A549 (cell line): ENCODE measurements around the gene KRTAP13-3. TPM values are rescaled to one million over a fixed set of nuclear protein-coding genes. Genes with fewer than 3 reads are reported as not detected.

Experiments
- ATAC-seq, 2 experiments: fragments of 200-7000 bp in 1 of 2; fragments of >200 bp in 1 of 2; cut with Nextera tagmentation in 1 of 2; cut with Tn5 transposase in 1 of 2; 3 replicates each; pipeline versions ENCODE4 v1.8.0 to v1.9.1; 2018 to 2020; ENCODE audit warnings: mild to moderate bottlenecking in 1 of 2, moderate library complexity in 1 of 2
- CTCF ChIA-PET: fragments of 300-600 bp; sonication (Branson Sonifier 250); formaldehyde crosslinking; extraction: SDS; loops from one replicate; lab custom pipeline; 2021; ENCODE audit warnings: antibody characterized with exemption, inconsistent platforms; lab: Yijun Ruan, JAX
- POLR2A ChIA-PET: fragments of 350-600 bp; formaldehyde crosslinking; extraction: SDS; loops from one replicate; lab custom pipeline; 2021; ENCODE audit warnings: antibody characterized with exemption, inconsistent platforms; lab: Yijun Ruan, JAX
- DNase-seq, 2 experiments: peaks; one replicate each; pipeline versions ENCODE4 v3.0.0 to v3.0.0-alpha.2; 2011 to 2016; ENCODE audit warnings: low read depth in 1 of 2, low spot score in 1 of 2
- FAIRE-seq: peaks from 2 replicates; lab custom pipeline; 2011; peaks lifted over from hg19 to GRCh38; lab: Jason Lieb, UNC
- H3K27ac ChIP-seq, 2 experiments: fragments of >200 bp; sonication (Bioruptor Twin); formaldehyde crosslinking; 3 replicates each; pipeline ENCODE4 v1.5.1; 2016 to 2017
- H3K4me1 ChIP-seq: fragments of >200 bp; sonication (Bioruptor Twin); formaldehyde crosslinking; 3 replicates; pipeline ENCODE4 v1.6.1; 2016
- H3K4me2 ChIP-seq: fragments of >200 bp; sonication (Bioruptor Twin); formaldehyde crosslinking; 3 replicates; pipeline ENCODE4 v1.6.1; 2016
- H3K4me3 ChIP-seq: fragments of >200 bp; sonication (Bioruptor Twin); formaldehyde crosslinking; 3 replicates; pipeline ENCODE4 v1.5.1; 2016
- H3K9me3 ChIP-seq: fragments of >200 bp; sonication (Bioruptor Twin); formaldehyde crosslinking; 3 replicates; pipeline ENCODE4 v1.6.1; 2016
- BHLHE40 ChIP-seq: IDR thresholded peaks from 2 replicates; pipeline ENCODE4 v1.6.1; 2012; ENCODE audit warnings: low read depth, low read length, inconsistent platforms
- CBX2 ChIP-seq: fragments of 200-600 bp; sonication (generic); IDR thresholded peaks from 2 replicates; pipeline ENCODE4 v1.6.1; 2016; ENCODE audit warnings: low read depth, mild to moderate bottlenecking, borderline replicate concordance
- EHF ChIP-seq: fragments of 250-450 bp; sonication (Bioruptor Pico); IDR thresholded peaks from 2 replicates; pipeline ENCODE4 v1.5.0; 2020; ENCODE audit warnings: mild to moderate bottlenecking
- EHMT2 ChIP-seq: fragments of 200-600 bp; sonication (generic); IDR thresholded peaks from 2 replicates; pipeline ENCODE4 v1.6.1; 2016; ENCODE audit warnings: antibody characterized with exemption, low read depth, mild to moderate bottlenecking, moderate library complexity
- EP300 ChIP-seq, 2 experiments: fragments of >200 bp; sonication (Bioruptor Twin); formaldehyde crosslinking; IDR thresholded peaks; 2 replicates in 1 of 2; 3 replicates in 1 of 2; pipeline ENCODE4 v1.6.1; 2016 to 2017
- ESRRA ChIP-seq: fragments of 150-350 bp; IDR thresholded peaks from 2 replicates; pipeline ENCODE4 v1.6.1; 2014; ENCODE audit warnings: mild to moderate bottlenecking, low read length, borderline replicate concordance
- FOSB ChIP-seq: fragments of 250-450 bp; sonication (Bioruptor Pico); IDR thresholded peaks from 2 replicates; pipeline ENCODE4 v1.5.0; 2020; ENCODE audit warnings: mild to moderate bottlenecking, moderate library complexity
- FOSL2 ChIP-seq, 2 experiments: fragments of 450-650 bp in 1 of 2; fragments of >200 bp in 1 of 2; sonication (Bioruptor Twin) in 1 of 2; formaldehyde crosslinking; IDR thresholded peaks; 2 replicates each; pipeline versions ENCODE4 v1.5.0 to v1.6.1; 2016 to 2020; ENCODE audit warnings: mild to moderate bottlenecking in 1 of 2, moderate library complexity in 1 of 2
- FOXS1 ChIP-seq: fragments of 250-450 bp; sonication (Bioruptor Pico); IDR thresholded peaks from 2 replicates; pipeline ENCODE4 v1.5.0; 2020; ENCODE audit warnings: mild to moderate bottlenecking, moderate library complexity
- HDAC2 ChIP-seq: fragments of 200-600 bp; sonication (generic); IDR thresholded peaks from 2 replicates; pipeline ENCODE4 v1.6.1; 2016
- HOXA7 ChIP-seq: fragments of 250-450 bp; sonication (Bioruptor Pico); IDR thresholded peaks from 2 replicates; pipeline ENCODE4 v1.5.0; 2020; ENCODE audit warnings: mild to moderate bottlenecking, moderate library complexity
- HOXB13 ChIP-seq: fragments of 250-450 bp; sonication (Bioruptor Pico); IDR thresholded peaks from 2 replicates; pipeline ENCODE4 v1.5.0; 2020; ENCODE audit warnings: low read depth, mild to moderate bottlenecking, moderate library complexity
- HOXB5 ChIP-seq: fragments of 250-450 bp; sonication (Bioruptor Pico); IDR thresholded peaks from 2 replicates; pipeline ENCODE4 v1.5.0; 2020; ENCODE audit warnings: mild to moderate bottlenecking, moderate library complexity
- JUN ChIP-seq, 2 experiments: fragments of >200 bp; sonication (Bioruptor Twin); formaldehyde crosslinking; IDR thresholded peaks; 2 replicates in 1 of 2; 3 replicates in 1 of 2; pipeline ENCODE4 v1.6.1; 2016 to 2017
- KDM1A ChIP-seq: fragments of 200-600 bp; sonication (generic); IDR thresholded peaks from 2 replicates; pipeline ENCODE4 v1.6.1; 2016; ENCODE audit warnings: low read depth, mild to moderate bottlenecking
- MAFK ChIP-seq: fragments of 450-650 bp; IDR thresholded peaks from 2 replicates; pipeline ENCODE4 v1.6.1; 2014; ENCODE audit not compliant: partially characterized antibody
- MAZ ChIP-seq: fragments of 150-350 bp; IDR thresholded peaks from 2 replicates; pipeline ENCODE4 v1.6.1; 2014; ENCODE audit warnings: antibody characterized with exemption, low read depth, low read length, borderline replicate concordance
- POLR2AphosphoS2 ChIP-seq: conservative IDR thresholded peaks from 2 replicates; pipeline ENCODE4 v1.6.1; 2012; ENCODE audit warnings: low read length, improper control_type of control experiment, inconsistent platforms
- RCOR1 ChIP-seq: fragments of 150-350 bp; IDR thresholded peaks from 2 replicates; pipeline ENCODE4 v1.6.1; 2014; ENCODE audit warnings: antibody characterized with exemption, low read length, low read depth
- RNF2 ChIP-seq: fragments of 200-600 bp; sonication (generic); IDR thresholded peaks from 2 replicates; pipeline ENCODE4 v1.6.1; 2016; ENCODE audit warnings: low read depth, mild to moderate bottlenecking, antibody characterized with exemption, moderate library complexity, borderline replicate concordance
- TFCP2L1 ChIP-seq: fragments of 250-450 bp; sonication (Bioruptor Pico); IDR thresholded peaks from 2 replicates; pipeline ENCODE4 v1.5.0; 2021; ENCODE audit warnings: mild to moderate bottlenecking
- TP53 ChIP-seq: fragments of 250-450 bp; sonication (Bioruptor Pico); IDR thresholded peaks from 2 replicates; pipeline ENCODE4 v1.5.0; 2021; ENCODE audit warnings: mild to moderate bottlenecking, moderate library complexity
- USF2 ChIP-seq: fragments of 450-650 bp; IDR thresholded peaks from 2 replicates; pipeline ENCODE4 v1.6.1; 2014; ENCODE audit warnings: antibody characterized with exemption
- ZNF302 ChIP-seq: fragments of 250-450 bp; sonication (Bioruptor Pico); IDR thresholded peaks from 2 replicates; pipeline ENCODE4 v1.9.0; 2021; ENCODE audit warnings: inconsistent platforms, mild to moderate bottlenecking, moderate library complexity
- ZSCAN20 ChIP-seq: fragments of 250-450 bp; sonication (Bioruptor Pico); IDR thresholded peaks from 2 replicates; pipeline ENCODE4 v1.8.0; 2022; ENCODE audit warnings: mild to moderate bottlenecking, moderate library complexity
- WGBS: methylation state at CpG from one replicate; pipeline ENCODE4 v1.1.6; 2017; ENCODE audit errors: missing lambda C conversion rate; 5-methylcytosine and 5-hydroxymethylcytosine counted together
- polyA plus RNA-seq, 4 experiments: library from polyadenylated mRNA; depleted of rRNA in 3 of 4; stranded (reverse); fragments of >200 nt; fragmentation: RNase III in 1 of 4; extraction: RNeasy Plus Mini Kit Qiagen cat#74134 plus additional on column Dnase treatment in 1 of 4; gene quantifications; 2 replicates in 3 of 4; 3 replicates in 1 of 4; pipeline ENCODE4 v1.2.3, GENCODE V29; 2011 to 2017
- TF ChIP-seq, protein P1 (sequence below): fragments of 200-600 bp; sonication (generic); IDR thresholded peaks from 2 replicates; pipeline ENCODE4 v1.6.1; 2016; ENCODE audit warnings: antibody characterized with exemption, mild to moderate bottlenecking, moderate library complexity
- TF ChIP-seq, protein P2 (sequence below): IDR thresholded peaks from 2 replicates; pipeline ENCODE4 v1.6.1; 2012; ENCODE audit warnings: low read depth, borderline replicate concordance
- TF ChIP-seq, protein P3 (sequence below): IDR thresholded peaks from 2 replicates; pipeline ENCODE4 v1.6.1; 2012
- TF ChIP-seq, protein P4 (sequence below): fragments of >200 bp; sonication (Bioruptor Twin); formaldehyde crosslinking; IDR thresholded peaks from 3 replicates; pipeline ENCODE4 v1.5.1; 2016

The KRTAP13-3 gene
- polyA plus RNA-seq, 2 of the 4 experiments (the other 2 are of a cell fraction), result not detected

GRCh38 chr21:30391492-30392025 is 34.2 kb downstream of the KRTAP13-3 start:
- no peak for TF ChIP-seq KDM1A
- TF ChIP-seq, protein P1, sequence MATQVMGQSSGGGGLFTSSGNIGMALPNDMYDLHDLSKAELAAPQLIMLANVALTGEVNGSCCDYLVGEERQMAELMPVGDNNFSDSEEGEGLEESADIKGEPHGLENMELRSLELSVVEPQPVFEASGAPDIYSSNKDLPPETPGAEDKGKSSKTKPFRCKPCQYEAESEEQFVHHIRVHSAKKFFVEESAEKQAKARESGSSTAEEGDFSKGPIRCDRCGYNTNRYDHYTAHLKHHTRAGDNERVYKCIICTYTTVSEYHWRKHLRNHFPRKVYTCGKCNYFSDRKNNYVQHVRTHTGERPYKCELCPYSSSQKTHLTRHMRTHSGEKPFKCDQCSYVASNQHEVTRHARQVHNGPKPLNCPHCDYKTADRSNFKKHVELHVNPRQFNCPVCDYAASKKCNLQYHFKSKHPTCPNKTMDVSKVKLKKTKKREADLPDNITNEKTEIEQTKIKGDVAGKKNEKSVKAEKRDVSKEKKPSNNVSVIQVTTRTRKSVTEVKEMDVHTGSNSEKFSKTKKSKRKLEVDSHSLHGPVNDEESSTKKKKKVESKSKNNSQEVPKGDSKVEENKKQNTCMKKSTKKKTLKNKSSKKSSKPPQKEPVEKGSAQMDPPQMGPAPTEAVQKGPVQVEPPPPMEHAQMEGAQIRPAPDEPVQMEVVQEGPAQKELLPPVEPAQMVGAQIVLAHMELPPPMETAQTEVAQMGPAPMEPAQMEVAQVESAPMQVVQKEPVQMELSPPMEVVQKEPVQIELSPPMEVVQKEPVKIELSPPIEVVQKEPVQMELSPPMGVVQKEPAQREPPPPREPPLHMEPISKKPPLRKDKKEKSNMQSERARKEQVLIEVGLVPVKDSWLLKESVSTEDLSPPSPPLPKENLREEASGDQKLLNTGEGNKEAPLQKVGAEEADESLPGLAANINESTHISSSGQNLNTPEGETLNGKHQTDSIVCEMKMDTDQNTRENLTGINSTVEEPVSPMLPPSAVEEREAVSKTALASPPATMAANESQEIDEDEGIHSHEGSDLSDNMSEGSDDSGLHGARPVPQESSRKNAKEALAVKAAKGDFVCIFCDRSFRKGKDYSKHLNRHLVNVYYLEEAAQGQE, result no peak
- TF ChIP-seq, protein P2, sequence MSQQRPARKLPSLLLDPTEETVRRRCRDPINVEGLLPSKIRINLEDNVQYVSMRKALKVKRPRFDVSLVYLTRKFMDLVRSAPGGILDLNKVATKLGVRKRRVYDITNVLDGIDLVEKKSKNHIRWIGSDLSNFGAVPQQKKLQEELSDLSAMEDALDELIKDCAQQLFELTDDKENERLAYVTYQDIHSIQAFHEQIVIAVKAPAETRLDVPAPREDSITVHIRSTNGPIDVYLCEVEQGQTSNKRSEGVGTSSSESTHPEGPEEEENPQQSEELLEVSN, result no peak
- no peak for TF ChIP-seq HOXB5
- TF ChIP-seq, protein P3, sequence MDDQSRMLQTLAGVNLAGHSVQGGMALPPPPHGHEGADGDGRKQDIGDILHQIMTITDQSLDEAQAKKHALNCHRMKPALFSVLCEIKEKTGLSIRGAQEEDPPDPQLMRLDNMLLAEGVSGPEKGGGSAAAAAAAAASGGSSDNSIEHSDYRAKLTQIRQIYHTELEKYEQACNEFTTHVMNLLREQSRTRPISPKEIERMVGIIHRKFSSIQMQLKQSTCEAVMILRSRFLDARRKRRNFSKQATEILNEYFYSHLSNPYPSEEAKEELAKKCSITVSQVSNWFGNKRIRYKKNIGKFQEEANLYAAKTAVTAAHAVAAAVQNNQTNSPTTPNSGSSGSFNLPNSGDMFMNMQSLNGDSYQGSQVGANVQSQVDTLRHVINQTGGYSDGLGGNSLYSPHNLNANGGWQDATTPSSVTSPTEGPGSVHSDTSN, result no peak
- TF ChIP-seq MAZ, result no peak
- no peak for TF ChIP-seq FOSL2 (IDR thresholded peaks at IDR 0.05)
- no peak for TF ChIP-seq FOSL2 (CRISPR knock-in tag; IDR thresholded peaks at IDR 0.05)
- TF ChIP-seq ZSCAN20 (CRISPR knock-in tag), result no peak
- no peak for TF ChIP-seq HOXB13 (CRISPR knock-in tag)
- TF ChIP-seq TP53 (CRISPR knock-in tag), result no peak
- TF ChIP-seq BHLHE40, result no peak
- no peak for TF ChIP-seq MAFK
- no peak for TF ChIP-seq EHF (CRISPR knock-in tag)
- TF ChIP-seq RCOR1, result no peak
- no peak for TF ChIP-seq EP300 (IDR thresholded peaks at IDR 0.05)
- no peak for TF ChIP-seq CBX2
- TF ChIP-seq FOXS1 (CRISPR knock-in tag), result no peak
- no peak for TF ChIP-seq FOSB (CRISPR knock-in tag)
- H3K4me2 ChIP-seq, result no peak overlapping the region
- ChIA-PET CTCF (no interaction called here), POLR2A (no interaction called here)
- no peak overlapping the region for H3K27ac ChIP-seq
- H3K4me3 ChIP-seq, result no peak overlapping the region
- WGBS, result 2% methylated on average over 2 of the region's 2 CpGs
- DNase-seq, result no peak
- H3K9me3 ChIP-seq, result no peaks in the 10 kb centered on the region
- no peak for FAIRE-seq
- H3K4me1 ChIP-seq, result no peaks in the 10 kb centered on the region
- ATAC-seq, result no peak

GRCh38 chr21:30382201-30382600 is 43.5 kb downstream of the KRTAP13-3 start:
- ChIA-PET CTCF (no interaction called here), POLR2A (no interaction called here)
- H3K4me1 ChIP-seq, result no peaks in the 10 kb centered on the region
- H3K27ac ChIP-seq, result no peak overlapping the region
- DNase-seq, result no peak
- 10% methylated on average over 1 of the region's 1 CpG for whole genome bisulfite sequencing
- no peak for ATAC-seq
- H3K9me3 ChIP-seq, result no peaks in the 10 kb centered on the region
- H3K4me3 ChIP-seq, result no peak overlapping the region
- FAIRE-seq, result no peak
- TF ChIP-seq EHMT2 (no peak), EHF (CRISPR knock-in tag) (no peak), FOXS1 (CRISPR knock-in tag) (no peak), ZNF302 (CRISPR knock-in tag) (no peak), USF2 (no peak), POLR2AphosphoS2 (no peak), ESRRA (no peak), HDAC2 (no peak), MAFK (no peak), RNF2 (no peak), JUN (IDR thresholded peaks at IDR 0.05) (no peak), HOXA7 (CRISPR knock-in tag) (no peak), HOXB5 (no peak), TFCP2L1 (CRISPR knock-in tag) (no peak)
- TF ChIP-seq, protein P4, sequence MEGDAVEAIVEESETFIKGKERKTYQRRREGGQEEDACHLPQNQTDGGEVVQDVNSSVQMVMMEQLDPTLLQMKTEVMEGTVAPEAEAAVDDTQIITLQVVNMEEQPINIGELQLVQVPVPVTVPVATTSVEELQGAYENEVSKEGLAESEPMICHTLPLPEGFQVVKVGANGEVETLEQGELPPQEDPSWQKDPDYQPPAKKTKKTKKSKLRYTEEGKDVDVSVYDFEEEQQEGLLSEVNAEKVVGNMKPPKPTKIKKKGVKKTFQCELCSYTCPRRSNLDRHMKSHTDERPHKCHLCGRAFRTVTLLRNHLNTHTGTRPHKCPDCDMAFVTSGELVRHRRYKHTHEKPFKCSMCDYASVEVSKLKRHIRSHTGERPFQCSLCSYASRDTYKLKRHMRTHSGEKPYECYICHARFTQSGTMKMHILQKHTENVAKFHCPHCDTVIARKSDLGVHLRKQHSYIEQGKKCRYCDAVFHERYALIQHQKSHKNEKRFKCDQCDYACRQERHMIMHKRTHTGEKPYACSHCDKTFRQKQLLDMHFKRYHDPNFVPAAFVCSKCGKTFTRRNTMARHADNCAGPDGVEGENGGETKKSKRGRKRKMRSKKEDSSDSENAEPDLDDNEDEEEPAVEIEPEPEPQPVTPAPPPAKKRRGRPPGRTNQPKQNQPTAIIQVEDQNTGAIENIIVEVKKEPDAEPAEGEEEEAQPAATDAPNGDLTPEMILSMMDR, result no peak
- TF ChIP-seq, all 56 proteins: peak for 0
- no peak overlapping the region for H3K4me2 ChIP-seq
